GM19324 (cell line): Measurements from ENCODE around the gene METRN.

ENCODE experiments used
- ATAC-seq: cut with Tn5 transposase; IDR thresholded peaks from one replicate; pipeline ENCODE4 v1.9.1; 2021; ENCODE audit warnings: mild to moderate bottlenecking, moderate library complexity; ENCODE audit not compliant: unreplicated experiment, low FRiP score

The METRN gene

GRCh38 chr16:767743-768235 lies 52.9 kb downstream of the METRN start:
- no peak for ATAC-seq

- no peak for ATAC-seq
Measured at GRCh38 chr16:768428-768827, 53.5 kb downstream of the METRN start.
